Endodermal cell (in vitro differentiated cells): ENCODE results near the gene UBN1. TPM values are rescaled to one million over a fixed set of nuclear protein-coding genes. Genes with fewer than 3 reads are reported as not detected.

Source experiments
- DNase-seq: peaks from one replicate; pipeline ENCODE4 v3.0.0-alpha.2; 2017
- H3K27ac ChIP-seq: 2 replicates; pipeline ENCODE4 v1.5.1; 2013; ENCODE audit warnings: mild to moderate bottlenecking, low read depth, low read length, moderate library complexity
- H3K27me3 ChIP-seq: 2 replicates; pipeline ENCODE4 v1.6.1; 2013; ENCODE audit warnings: mild to moderate bottlenecking, low read length, moderate library complexity; ENCODE audit not compliant: insufficient read depth, control insufficient read depth, poor library complexity, severe bottlenecking
- H3K36me3 ChIP-seq: 2 replicates; pipeline ENCODE4 v1.7.0; 2013; ENCODE audit warnings: mild to moderate bottlenecking, low read length, moderate library complexity; ENCODE audit not compliant: control insufficient read depth, insufficient read depth
- H3K4me1 ChIP-seq: one replicate; pipeline ENCODE4 v1.7.0; 2013; ENCODE audit warnings: low read length; ENCODE audit not compliant: control insufficient read depth, insufficient read depth
- H3K4me3 ChIP-seq: 2 replicates; pipeline ENCODE4 v1.5.1; 2013; ENCODE audit warnings: mild to moderate bottlenecking, low read length, moderate library complexity
- H3K9ac ChIP-seq: 2 replicates; pipeline ENCODE4 v1.6.1; 2013; ENCODE audit warnings: mild to moderate bottlenecking, low read length, moderate library complexity; ENCODE audit not compliant: poor library complexity, severe bottlenecking; ENCODE audit errors: extremely low read depth
- H3K9me3 ChIP-seq: 2 replicates; pipeline ENCODE4 v1.6.1; 2013; ENCODE audit warnings: mild to moderate bottlenecking, low read length, moderate library complexity; ENCODE audit not compliant: control insufficient read depth
- H3K27ac Mint-ChIP-seq: 2 replicates; pipeline ENCODE4 v1.8.0; 2020; ENCODE audit warnings: mixed read lengths
- H3K27me3 Mint-ChIP-seq: 2 replicates; pipeline ENCODE4 v1.8.0; 2021; ENCODE audit warnings: mild to moderate bottlenecking, mixed read lengths; ENCODE audit not compliant: insufficient read depth
- H3K36me3 Mint-ChIP-seq: 2 replicates; pipeline ENCODE4 v1.8.0; 2020; ENCODE audit warnings: low read depth, mixed read lengths
- H3K4me1 Mint-ChIP-seq: 2 replicates; pipeline ENCODE4 v1.8.0; 2020; ENCODE audit warnings: mixed read lengths
- H3K4me3 Mint-ChIP-seq: 2 replicates; pipeline ENCODE4 v1.8.0; 2020; ENCODE audit warnings: mild to moderate bottlenecking, moderate library complexity, mixed read lengths
- H3K9me3 Mint-ChIP-seq: 2 replicates; pipeline ENCODE4 v1.8.0; 2020; ENCODE audit warnings: mild to moderate bottlenecking, mixed read lengths
- WGBS, 2 experiments: methylation state at CpG; one replicate each; pipeline versions ENCODE4 v1.1.5 to v1.1.7; 2013; ENCODE audit warnings: missing lambda C conversion rate in 2 of 2, mixed read lengths in 1 of 2; ENCODE audit not compliant: insufficient coverage in 1 of 2, insufficient read length in 1 of 2; 5-methylcytosine and 5-hydroxymethylcytosine counted together
- total RNA-seq, 2 donors: library from RNA; stranded (reverse); fragmentation: NEBNext Ultra II Directional in 1 of 2; extraction: Animal tissue kit (Norgen Biotek cat#: 25700) in 1 of 2; gene quantifications; 2 replicates in 1 of 2; 3 replicates in 1 of 2; pipeline ENCODE4 v1.2.1, GENCODE V29; 2021
- TF ChIP-seq, protein P1 (sequence below): fragments of 200-600 bp; sonication (generic); conservative IDR thresholded peaks from 2 replicates; pipeline ENCODE4 v1.5.0; 2021; ENCODE audit warnings: antibody characterized with exemption, mild to moderate bottlenecking

Gene UBN1
- total RNA-seq, 2 donors from 2014 or later = 36.8 to 46.7 TPM

DNA sequence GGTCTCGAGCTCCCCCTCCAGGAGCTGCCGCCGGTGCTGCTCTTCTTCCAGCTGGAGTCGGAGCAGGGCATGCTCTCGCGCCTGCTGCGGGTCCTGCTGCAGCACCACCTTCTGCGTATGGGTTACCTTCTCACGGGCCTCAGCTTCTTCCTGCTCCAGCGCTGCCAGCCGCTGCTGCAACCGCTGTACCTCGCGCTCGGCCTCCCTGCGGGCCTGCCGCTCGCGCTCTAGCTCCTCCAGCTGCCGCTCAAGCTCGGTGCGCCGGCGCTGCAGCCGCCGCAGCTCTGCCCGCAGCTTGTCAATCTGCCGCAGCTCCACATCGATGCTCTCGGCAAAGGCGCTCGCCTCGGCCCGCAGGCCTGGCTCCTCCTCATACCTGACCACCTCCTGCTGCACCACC, 36.9 kb downstream of the UBN1 start:
- Mint-ChIP-seq H3K36me3 (peaks cover 90% of the 10 kb centered on the region), H3K27me3 (no peaks in the 10 kb centered on the region), H3K27ac (no peak overlapping the region)

DNA sequence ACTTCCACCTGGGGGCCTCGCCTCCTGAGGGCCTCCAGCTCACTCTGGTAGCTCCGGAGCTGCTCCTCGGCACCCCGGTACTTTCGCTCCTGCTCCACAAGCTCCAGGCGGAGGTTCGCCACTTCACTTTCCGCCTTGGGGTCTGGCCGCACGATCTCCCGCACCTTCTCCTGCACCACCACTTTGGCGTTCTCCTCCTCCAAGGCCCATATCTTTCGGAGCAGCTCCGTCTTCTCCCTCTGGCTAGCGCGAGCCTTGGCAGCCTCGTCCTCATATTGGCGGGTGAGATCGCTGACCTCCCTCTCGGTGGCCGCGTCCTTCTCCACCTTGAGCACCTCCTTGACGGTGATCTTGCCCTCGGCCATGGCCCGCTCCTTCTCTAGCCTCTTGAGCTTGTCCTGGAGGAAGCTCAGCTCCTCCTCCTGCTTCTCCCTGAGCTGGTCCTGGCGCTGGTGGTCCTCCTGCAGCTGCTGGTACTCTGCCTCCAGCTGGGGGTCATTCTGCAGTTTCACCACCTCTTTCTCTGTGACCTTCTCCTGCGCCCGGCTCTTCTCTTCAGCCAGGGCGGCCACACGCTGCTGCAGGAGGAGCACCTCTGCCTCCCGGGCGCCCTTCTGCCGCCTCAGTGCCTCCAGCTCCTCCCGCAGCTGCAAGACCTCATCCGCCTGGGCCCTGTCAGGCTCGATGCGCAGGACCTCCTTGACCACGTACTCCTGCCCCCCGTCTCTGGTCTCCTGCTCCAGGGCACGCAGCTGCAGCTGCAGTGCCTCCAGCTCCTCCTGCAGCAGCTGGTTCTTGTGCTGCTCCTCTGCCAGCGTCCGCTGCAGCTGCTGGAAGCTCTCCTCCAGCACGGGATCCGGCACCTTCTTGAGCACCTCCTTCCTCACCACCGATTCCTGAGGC, 37.9 kb downstream of the UBN1 start:
- H3K4me3 Mint-ChIP-seq = no peak overlapping the region
- TF ChIP-seq, protein P1, sequence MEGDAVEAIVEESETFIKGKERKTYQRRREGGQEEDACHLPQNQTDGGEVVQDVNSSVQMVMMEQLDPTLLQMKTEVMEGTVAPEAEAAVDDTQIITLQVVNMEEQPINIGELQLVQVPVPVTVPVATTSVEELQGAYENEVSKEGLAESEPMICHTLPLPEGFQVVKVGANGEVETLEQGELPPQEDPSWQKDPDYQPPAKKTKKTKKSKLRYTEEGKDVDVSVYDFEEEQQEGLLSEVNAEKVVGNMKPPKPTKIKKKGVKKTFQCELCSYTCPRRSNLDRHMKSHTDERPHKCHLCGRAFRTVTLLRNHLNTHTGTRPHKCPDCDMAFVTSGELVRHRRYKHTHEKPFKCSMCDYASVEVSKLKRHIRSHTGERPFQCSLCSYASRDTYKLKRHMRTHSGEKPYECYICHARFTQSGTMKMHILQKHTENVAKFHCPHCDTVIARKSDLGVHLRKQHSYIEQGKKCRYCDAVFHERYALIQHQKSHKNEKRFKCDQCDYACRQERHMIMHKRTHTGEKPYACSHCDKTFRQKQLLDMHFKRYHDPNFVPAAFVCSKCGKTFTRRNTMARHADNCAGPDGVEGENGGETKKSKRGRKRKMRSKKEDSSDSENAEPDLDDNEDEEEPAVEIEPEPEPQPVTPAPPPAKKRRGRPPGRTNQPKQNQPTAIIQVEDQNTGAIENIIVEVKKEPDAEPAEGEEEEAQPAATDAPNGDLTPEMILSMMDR = no peak
- no peaks in the 10 kb centered on the region for H3K9me3 Mint-ChIP-seq

More for the DNA sequence above, 36.9 kb downstream of the UBN1 start:
- no peak overlapping the region for H3K4me3 ChIP-seq
- Mint-ChIP-seq H3K9me3 (no peaks in the 10 kb centered on the region), H3K4me3 (no peak overlapping the region), H3K4me1 (peaks cover 5% of the 10 kb centered on the region)
- no peaks in the 10 kb centered on the region for H3K27me3 ChIP-seq
- no peak overlapping the region for H3K9ac ChIP-seq
- no peak overlapping the region for H3K27ac ChIP-seq
- WGBS, 2 experiments = 94 to 96% methylated on average over 28 to 34 of the region's 34 CpGs
- H3K4me1 ChIP-seq = peaks cover 6% of the 10 kb centered on the region
- TF ChIP-seq, protein P1 = no peak
- no peaks in the 10 kb centered on the region for H3K9me3 ChIP-seq
- no peak for DNase-seq
- H3K36me3 ChIP-seq = peaks cover 77% of the 10 kb centered on the region

DNA sequence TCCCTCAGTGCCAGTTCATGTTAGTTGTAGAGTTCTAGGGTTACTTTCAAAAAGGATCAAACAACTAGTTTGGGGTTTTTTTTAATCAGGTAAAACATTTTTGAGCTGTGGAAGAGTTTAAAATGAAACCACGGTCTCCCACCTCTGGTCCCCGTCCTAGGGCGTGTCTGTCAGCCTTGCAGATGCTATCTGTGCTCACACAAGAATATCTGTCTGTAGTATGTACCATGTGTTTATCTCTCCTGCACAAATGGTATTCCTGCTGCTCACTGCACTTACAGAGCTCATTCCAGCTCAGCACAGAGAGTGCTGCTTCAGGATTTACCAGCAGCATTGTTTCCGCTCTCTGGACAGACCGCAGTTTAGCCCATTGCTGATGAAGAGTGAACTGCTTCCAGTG, 38.9 kb downstream of the UBN1 start:
- Histone ChIP-seq H3K27me3 (no peaks in the 10 kb centered on the region), H3K9ac (no peak overlapping the region), H3K4me1 (peaks cover 6% of the 10 kb centered on the region), H3K27ac (no peak overlapping the region), H3K4me3 (no peak overlapping the region), H3K9me3 (no peaks in the 10 kb centered on the region), H3K36me3 (peaks cover 62% of the 10 kb centered on the region)
- Mint-ChIP-seq H3K27ac (no peak overlapping the region), H3K4me3 (no peak overlapping the region), H3K36me3 (peaks cover 87% of the 10 kb centered on the region), H3K27me3 (no peaks in the 10 kb centered on the region), H3K4me1 (peaks cover 5% of the 10 kb centered on the region), H3K9me3 (no peaks in the 10 kb centered on the region)
- TF ChIP-seq, protein P1 = no peak
- 93 to 94% methylated on average over 5 of the region's 5 CpGs for WGBS, 2 experiments
- no peak for DNase-seq

More for the DNA sequence above, 37.9 kb downstream of the UBN1 start:
- H3K4me1 ChIP-seq = peaks cover 6% of the 10 kb centered on the region
- no peak overlapping the region for H3K9ac ChIP-seq
- no peaks in the 10 kb centered on the region for H3K9me3 ChIP-seq
- H3K27ac ChIP-seq = no peak overlapping the region
- WGBS, 2 experiments = 95 to 96% methylated on average over 45 of the region's 45 CpGs
- Mint-ChIP-seq H3K27ac (no peak overlapping the region), H3K4me1 (peaks cover 5% of the 10 kb centered on the region), H3K27me3 (no peaks in the 10 kb centered on the region), H3K36me3 (peaks cover 91% of the 10 kb centered on the region)
- no peak overlapping the region for H3K4me3 ChIP-seq
- no peak for DNase-seq
- H3K27me3 ChIP-seq = no peaks in the 10 kb centered on the region
- peaks cover 72% of the 10 kb centered on the region for H3K36me3 ChIP-seq
